Skeletal muscle tissue (tissue), 4 donors: ENCODE measurements around the gene TRIM2. TPM values are rescaled to one million over a fixed set of nuclear protein-coding genes. Genes with fewer than 3 reads are reported as not detected.

ENCODE experiments used
- H3K27ac ChIP-seq: one replicate; pipeline ENCODE4 v1.7.0; 2013; ENCODE audit warnings: mild to moderate bottlenecking, low read depth, low read length, inconsistent platforms
- H3K27me3 ChIP-seq, 3 donors: one replicate each; pipeline ENCODE4 v1.7.0; 2013; ENCODE audit warnings: low read length in 3 of 3; ENCODE audit not compliant: control insufficient read depth in 3 of 3, insufficient read depth in 3 of 3
- H3K36me3 ChIP-seq, 3 donors: one replicate each; pipeline ENCODE4 v1.7.0; 2013; ENCODE audit warnings: low read length in 3 of 3; ENCODE audit not compliant: control insufficient read depth in 3 of 3, insufficient read depth in 3 of 3
- H3K4me1 ChIP-seq, 3 donors: one replicate each; pipeline ENCODE4 v1.7.0; 2013; ENCODE audit warnings: low read length in 3 of 3, mild to moderate bottlenecking in 3 of 3; ENCODE audit not compliant: control insufficient read depth in 3 of 3, insufficient read depth in 3 of 3
- H3K4me3 ChIP-seq, 3 donors: one replicate each; pipeline ENCODE4 v1.7.0; 2013; ENCODE audit warnings: low read length in 3 of 3
- H3K9ac ChIP-seq, 3 donors: one replicate each; pipeline ENCODE4 v1.7.0; 2013; ENCODE audit warnings: low read length in 3 of 3, mild to moderate bottlenecking in 3 of 3, moderate library complexity in 2 of 3, low read depth in 1 of 3
- H3K9me3 ChIP-seq, 3 donors: one replicate each; pipeline ENCODE4 v1.7.0; 2013; ENCODE audit warnings: low read length in 3 of 3; ENCODE audit not compliant: control insufficient read depth in 3 of 3
- total RNA-seq: library from RNA; depleted of rRNA; stranded (reverse); fragments of >200 nt; gene quantifications from one replicate; pipeline ENCODE4 v1.2.3, GENCODE V29; 2014
- donor health status: Osteomylitis.

TRIM2 gene
- total RNA-seq, 1 donor from 2014 or later: 21.4 TPM

GRCh38 chr4:153318696-153319320 lies 114.6 kb downstream of the TRIM2 start:
- Histone ChIP-seq H3K4me3 (no peak overlapping the region), H3K9ac (no peak overlapping the region), H3K4me1 (no peaks in the 10 kb centered on the region), H3K27ac (no peak overlapping the region), H3K36me3 (peaks cover 5 to 11% (median 10%) of the 10 kb centered on the region in 3 donors), H3K27me3 (no peaks in the 10 kb centered on the region), H3K9me3 (no peaks in the 10 kb centered on the region)

GRCh38 chr4:153322791-153323190 lies 118.5 kb downstream of the TRIM2 start:
- H3K9me3 ChIP-seq: no peaks in the 10 kb centered on the region
- no peaks in the 10 kb centered on the region for H3K27me3 ChIP-seq
- H3K4me3 ChIP-seq: no peak overlapping the region
- no peak overlapping the region for H3K27ac ChIP-seq
- no peak overlapping the region for H3K9ac ChIP-seq
- peaks cover 5 to 15% (median 10%) of the 10 kb centered on the region in 3 donors for H3K36me3 ChIP-seq
- no peaks in the 10 kb centered on the region for H3K4me1 ChIP-seq

DNA sequence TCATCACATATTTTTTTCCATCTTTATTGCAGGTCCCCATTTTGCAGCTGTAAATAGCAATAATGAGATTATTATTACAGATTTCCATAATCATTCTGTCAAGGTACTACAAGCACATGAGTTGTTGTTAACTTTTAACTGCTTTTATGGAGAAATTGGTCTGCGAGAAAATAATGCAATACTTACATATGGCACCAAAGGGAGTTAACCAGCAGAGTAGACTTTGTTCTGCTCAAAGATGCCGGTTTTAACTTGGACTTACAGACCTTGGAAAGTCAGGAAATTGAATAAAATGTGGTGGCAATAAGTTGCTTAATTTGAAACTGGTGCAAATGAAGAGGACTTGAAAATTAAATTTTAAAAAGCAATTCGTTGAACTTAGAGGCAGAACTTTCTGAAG lies 119.8 kb downstream of the TRIM2 start:
- H3K4me1 ChIP-seq: no peaks in the 10 kb centered on the region
- H3K4me3 ChIP-seq: no peak overlapping the region
- H3K27ac ChIP-seq: no peak overlapping the region
- H3K27me3 ChIP-seq: no peaks in the 10 kb centered on the region
- no peaks in the 10 kb centered on the region for H3K9me3 ChIP-seq
- H3K9ac ChIP-seq: no peak overlapping the region
- H3K36me3 ChIP-seq: peaks cover 5 to 15% (median 10%) of the 10 kb centered on the region in 3 donors

GRCh38 chr4:153325558-153325957 lies 121.3 kb downstream of the TRIM2 start:
- Histone ChIP-seq H3K4me1 (no peaks in the 10 kb centered on the region), H3K27ac (no peak overlapping the region), H3K36me3 (peaks cover 5 to 15% (median 10%) of the 10 kb centered on the region in 3 donors), H3K27me3 (no peaks in the 10 kb centered on the region), H3K4me3 (no peak overlapping the region), H3K9ac (no peak overlapping the region), H3K9me3 (no peaks in the 10 kb centered on the region)

- peaks cover 2 to 11% (median 4%) of the 10 kb centered on the region in 3 donors for H3K36me3 ChIP-seq
- no peak overlapping the region for H3K27ac ChIP-seq
- no peaks in the 10 kb centered on the region for H3K27me3 ChIP-seq
- no peaks in the 10 kb centered on the region for H3K4me1 ChIP-seq
- no peak overlapping the region for H3K4me3 ChIP-seq
- no peak overlapping the region for H3K9ac ChIP-seq
- no peaks in the 10 kb centered on the region for H3K9me3 ChIP-seq
These were observed 122.3 kb downstream of the TRIM2 start for GRCh38 chr4:153326513-153326912.

DNA sequence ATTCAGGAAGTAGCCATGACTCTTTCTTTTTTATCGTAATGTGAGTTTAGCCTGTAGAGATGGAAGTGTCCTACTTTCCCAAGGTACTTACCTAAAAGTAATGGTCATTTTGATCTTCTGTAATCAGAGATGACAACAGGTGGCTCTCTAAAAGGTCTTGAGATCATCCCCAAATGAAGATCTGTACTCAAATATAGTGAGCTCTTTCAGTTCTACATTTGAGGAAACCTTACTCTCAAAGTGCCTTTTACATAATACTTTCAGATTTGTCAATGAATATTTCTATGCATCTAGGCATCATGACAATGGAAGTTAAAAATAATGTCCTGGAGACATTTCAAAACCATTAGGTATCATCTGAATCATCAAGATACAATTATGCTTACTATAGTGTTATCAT lies 123.0 kb downstream of the TRIM2 start:
- Histone ChIP-seq H3K9ac (no peak overlapping the region), H3K36me3 (peaks cover 2 to 13% (median 4%) of the 10 kb centered on the region in 3 donors), H3K4me1 (no peaks in the 10 kb centered on the region), H3K9me3 (no peaks in the 10 kb centered on the region), H3K27me3 (no peaks in the 10 kb centered on the region), H3K4me3 (no peak overlapping the region), H3K27ac (no peak overlapping the region)

GRCh38 chr4:153332936-153333335 lies 128.7 kb downstream of the TRIM2 start:
- no peaks in the 10 kb centered on the region for H3K27me3 ChIP-seq
- no peak overlapping the region for H3K4me3 ChIP-seq
- peaks cover 0 to 10% (median 0%) of the 10 kb centered on the region in 3 donors for H3K36me3 ChIP-seq
- H3K9ac ChIP-seq: no peak overlapping the region
- no peaks in the 10 kb centered on the region for H3K9me3 ChIP-seq
- H3K27ac ChIP-seq: no peak overlapping the region
- H3K4me1 ChIP-seq: no peaks in the 10 kb centered on the region

DNA sequence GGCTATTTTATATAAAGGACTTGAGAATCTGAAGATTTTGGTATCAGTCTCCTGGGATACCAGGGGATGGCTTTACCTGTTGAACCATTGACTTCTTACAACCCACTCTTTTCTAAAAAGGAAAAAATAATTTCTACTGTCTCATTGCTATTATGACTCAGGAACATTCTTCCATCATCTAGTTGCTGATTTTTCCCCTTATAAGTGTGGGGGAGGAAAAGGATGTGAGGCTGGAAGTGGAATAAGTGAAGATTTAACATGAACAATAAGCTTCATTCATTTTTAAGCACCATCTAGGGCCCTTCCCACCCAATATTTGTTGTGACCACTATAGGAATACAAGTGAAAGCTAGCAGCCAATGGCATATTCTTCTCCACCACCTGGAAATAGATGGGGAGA lies 129.6 kb downstream of the TRIM2 start:
- Histone ChIP-seq H3K9me3 (no peaks in the 10 kb centered on the region), H3K4me3 (no peak overlapping the region), H3K4me1 (no peaks in the 10 kb centered on the region), H3K9ac (no peak overlapping the region), H3K27ac (no peak overlapping the region), H3K36me3 (peaks cover 0 to 10% (median 0%) of the 10 kb centered on the region in 3 donors), H3K27me3 (no peaks in the 10 kb centered on the region)

DNA sequence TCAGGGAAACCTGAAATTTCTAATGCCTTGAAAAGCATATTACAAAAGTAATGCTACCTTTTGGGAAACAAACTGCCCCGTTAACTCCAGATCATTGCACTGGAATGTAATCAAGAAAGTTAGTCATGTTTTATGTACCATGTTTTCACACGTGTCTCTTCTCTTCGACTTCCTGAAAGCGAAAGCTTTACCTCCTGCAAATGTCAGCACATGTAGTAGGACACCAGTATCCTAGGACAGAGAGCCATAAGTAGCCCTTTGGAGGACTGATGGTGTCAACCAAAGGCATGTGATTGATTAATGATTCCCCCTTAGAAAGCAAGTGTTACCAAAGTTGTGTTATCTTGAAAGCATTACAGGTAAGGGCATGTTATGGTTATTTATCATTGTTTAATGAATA lies 131.4 kb downstream of the TRIM2 start:
- no peaks in the 10 kb centered on the region for H3K9me3 ChIP-seq
- no peaks in the 10 kb centered on the region for H3K27me3 ChIP-seq
- no peak overlapping the region for H3K4me3 ChIP-seq
- H3K4me1 ChIP-seq: no peaks in the 10 kb centered on the region
- H3K36me3 ChIP-seq: peaks cover 0 to 10% (median 0%) of the 10 kb centered on the region in 3 donors
- H3K27ac ChIP-seq: no peak overlapping the region
- no peak overlapping the region for H3K9ac ChIP-seq

DNA sequence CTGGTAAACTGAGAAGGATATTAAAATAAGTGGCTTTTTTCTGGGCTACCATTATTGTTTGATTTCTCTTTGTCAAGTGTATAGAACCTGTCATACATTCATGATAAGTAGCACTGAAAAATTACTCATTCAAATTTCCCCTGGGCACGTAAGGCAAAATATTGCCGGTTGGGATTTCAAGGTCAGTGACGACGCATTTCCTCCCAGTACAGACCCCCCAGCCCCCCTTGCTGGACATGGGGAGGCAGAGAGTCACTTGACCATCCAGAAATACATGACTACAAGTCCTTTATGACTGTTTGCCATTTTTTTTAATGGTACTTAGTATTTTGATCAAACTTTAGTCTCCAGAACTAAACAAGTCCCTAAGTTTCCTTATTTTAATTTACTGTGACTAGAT lies 133.4 kb downstream of the TRIM2 start:
- Histone ChIP-seq H3K27me3 (no peaks in the 10 kb centered on the region), H3K4me1 (no peaks in the 10 kb centered on the region), H3K36me3 (peaks cover 0 to 7% (median 0%) of the 10 kb centered on the region in 3 donors), H3K4me3 (no peak overlapping the region), H3K27ac (no peak overlapping the region), H3K9ac (no peak overlapping the region), H3K9me3 (no peaks in the 10 kb centered on the region)
